Keratinocyte (primary cell): ENCODE data around the gene CYP4B1.

ENCODE experiments used
- EZH2 ChIP-seq: IDR thresholded peaks from one replicate; pipeline ENCODE4 v1.6.1; 2012; ENCODE audit warnings: inconsistent platforms, mild to moderate bottlenecking, low read length, moderate library complexity
- TF ChIP-seq, protein P1 (sequence below), 3 experiments: IDR thresholded peaks in 1 of 3; conservative IDR thresholded peaks in 1 of 3; optimal IDR thresholded peaks in 1 of 3; 2 replicates in 2 of 3; 3 replicates in 1 of 3; pipeline versions ENCODE3 to v1.5.1; 2011; ENCODE audit warnings: low read length in 3 of 3, mild to moderate bottlenecking in 3 of 3, moderate library complexity in 2 of 3, control low read depth in 1 of 3, inconsistent platforms in 1 of 3; ENCODE audit not compliant: insufficient read depth in 2 of 3; ENCODE audit errors: extremely low read depth in 1 of 3

DNA sequence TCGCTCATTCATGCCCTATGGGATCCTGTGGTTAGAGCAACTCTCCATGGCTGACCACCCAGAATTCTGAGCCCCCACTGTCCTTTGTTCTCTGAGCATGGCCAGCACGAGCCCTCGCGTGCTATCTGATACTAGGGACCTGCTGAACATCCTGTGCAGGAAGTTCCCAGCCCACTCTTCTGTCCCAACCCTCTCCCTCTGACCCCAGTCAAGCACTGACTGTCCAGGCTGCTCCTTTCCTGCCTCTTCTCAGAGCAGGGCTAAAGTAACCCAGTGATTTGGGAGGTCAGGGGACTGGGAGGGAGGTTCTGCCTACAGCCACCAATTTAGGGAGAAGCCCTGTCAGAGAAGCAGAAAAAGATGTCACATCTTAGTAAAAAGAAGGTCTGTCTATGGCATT lies 21.2 kb downstream of the CYP4B1 start:
- TF ChIP-seq, protein P1, sequence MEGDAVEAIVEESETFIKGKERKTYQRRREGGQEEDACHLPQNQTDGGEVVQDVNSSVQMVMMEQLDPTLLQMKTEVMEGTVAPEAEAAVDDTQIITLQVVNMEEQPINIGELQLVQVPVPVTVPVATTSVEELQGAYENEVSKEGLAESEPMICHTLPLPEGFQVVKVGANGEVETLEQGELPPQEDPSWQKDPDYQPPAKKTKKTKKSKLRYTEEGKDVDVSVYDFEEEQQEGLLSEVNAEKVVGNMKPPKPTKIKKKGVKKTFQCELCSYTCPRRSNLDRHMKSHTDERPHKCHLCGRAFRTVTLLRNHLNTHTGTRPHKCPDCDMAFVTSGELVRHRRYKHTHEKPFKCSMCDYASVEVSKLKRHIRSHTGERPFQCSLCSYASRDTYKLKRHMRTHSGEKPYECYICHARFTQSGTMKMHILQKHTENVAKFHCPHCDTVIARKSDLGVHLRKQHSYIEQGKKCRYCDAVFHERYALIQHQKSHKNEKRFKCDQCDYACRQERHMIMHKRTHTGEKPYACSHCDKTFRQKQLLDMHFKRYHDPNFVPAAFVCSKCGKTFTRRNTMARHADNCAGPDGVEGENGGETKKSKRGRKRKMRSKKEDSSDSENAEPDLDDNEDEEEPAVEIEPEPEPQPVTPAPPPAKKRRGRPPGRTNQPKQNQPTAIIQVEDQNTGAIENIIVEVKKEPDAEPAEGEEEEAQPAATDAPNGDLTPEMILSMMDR (optimal IDR thresholded peaks at IDR 0.05 in 1 of 3, IDR thresholded peaks at IDR 0.05 in 1 of 3, conservative IDR thresholded peaks at IDR 0.05 in 1 of 3; ENCODE audit: extremely low read depth in 1 of 3, insufficient read depth in 2 of 3, low read length in 3 of 3), result no peak
- TF ChIP-seq EZH2, result no peak
